ENCODE data around the gene POC1A. TPM values are rescaled to one million over a fixed set of nuclear protein-coding genes. Genes with fewer than 3 reads are reported as not detected.

Gene POC1A
- total and polyA plus RNA-seq, 2 of the 4 experiments (the other 2 are of a cell fraction): 10.6 to 11.5 TPM

DNA sequence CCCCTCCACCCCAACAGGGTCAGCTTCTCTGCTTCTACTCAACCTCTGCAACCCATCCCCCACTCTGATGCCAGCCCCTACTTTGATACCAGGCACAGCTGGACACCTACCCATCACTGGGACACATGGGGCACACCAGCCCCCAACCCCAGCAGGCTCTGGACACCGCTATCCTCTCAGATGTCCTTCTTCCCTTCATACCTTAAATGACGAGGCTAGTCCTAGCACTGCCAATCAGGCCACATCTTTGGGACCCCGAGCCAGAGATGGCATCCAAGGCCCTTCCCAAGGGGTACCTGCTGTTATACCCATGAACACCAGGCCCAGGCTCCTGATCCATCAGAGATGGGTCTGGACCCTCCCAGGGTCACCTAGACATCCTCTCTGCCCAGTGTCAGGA lies 10.6 kb downstream of the POC1A start (continued):
- TF ChIP-seq, protein P1, sequence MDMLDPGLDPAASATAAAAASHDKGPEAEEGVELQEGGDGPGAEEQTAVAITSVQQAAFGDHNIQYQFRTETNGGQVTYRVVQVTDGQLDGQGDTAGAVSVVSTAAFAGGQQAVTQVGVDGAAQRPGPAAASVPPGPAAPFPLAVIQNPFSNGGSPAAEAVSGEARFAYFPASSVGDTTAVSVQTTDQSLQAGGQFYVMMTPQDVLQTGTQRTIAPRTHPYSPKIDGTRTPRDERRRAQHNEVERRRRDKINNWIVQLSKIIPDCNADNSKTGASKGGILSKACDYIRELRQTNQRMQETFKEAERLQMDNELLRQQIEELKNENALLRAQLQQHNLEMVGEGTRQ (IDR thresholded peaks at IDR 0.05; ENCODE audit: low read depth, low read length): no peak
- TF ChIP-seq RAD21 (IDR thresholded peaks at IDR 0.05; ENCODE audit: low read length) (no peak), MAZ (IDR thresholded peaks at IDR 0.05; ENCODE audit: borderline replicate concordance, low read depth, low read length) (no peak), MAFK (IDR thresholded peaks at IDR 0.05; ENCODE audit: low read depth, low read length) (no peak)

DNA sequence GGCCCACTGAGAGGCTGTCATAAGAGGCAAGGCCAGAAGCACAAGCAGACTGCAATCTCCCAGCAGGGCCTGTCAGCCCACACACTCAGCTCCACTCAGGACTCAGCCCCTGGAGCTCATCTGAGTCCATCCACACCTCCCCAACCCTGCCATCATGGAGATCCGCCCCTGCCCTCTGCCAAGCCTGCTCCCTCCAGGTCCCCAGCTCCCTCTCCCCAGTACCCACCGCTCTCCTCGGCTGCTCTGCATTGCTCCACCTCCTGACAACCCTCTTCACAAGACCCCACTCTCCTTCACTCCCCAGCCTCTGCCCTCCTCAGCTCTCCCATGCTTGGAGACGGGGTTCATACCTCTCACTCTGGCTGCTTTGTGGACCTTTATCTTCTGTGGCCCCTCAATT lies 11.1 kb downstream of the POC1A start:
- H4K8ac ChIP-seq (ENCODE audit: low read depth in 2 of 2, low read length in 2 of 2): no peak overlapping the region
- H3K27ac ChIP-seq (ENCODE audit: insufficient read depth, low read length): no peak overlapping the region
- no peaks in the 10 kb centered on the region for H4K20me1 ChIP-seq (ENCODE audit: insufficient read depth, low read length)
- H4K91ac ChIP-seq (ENCODE audit: insufficient read depth, low read depth, low read length): no peak overlapping the region
- peaks cover 5% of the 10 kb centered on the region for H3K36me3 ChIP-seq (ENCODE audit: control insufficient read depth, insufficient read depth, low read length)
- H3K79me1 ChIP-seq (ENCODE audit: low read depth in 1 of 2, low read length in 2 of 2): peaks cover 9 to 31% of the 10 kb centered on the region in 2 experiments
- H3K4ac ChIP-seq (ENCODE audit: low read depth, low read length): no peak overlapping the region
- TF ChIP-seq MAFK (IDR thresholded peaks at IDR 0.05; ENCODE audit: low read depth, low read length) (no peak), RAD21 (IDR thresholded peaks at IDR 0.05; ENCODE audit: low read length) (no peak), NFE2L2 (IDR thresholded peaks at IDR 0.05; ENCODE audit: low read depth, low read length) (no peak), MAZ (IDR thresholded peaks at IDR 0.05; ENCODE audit: borderline replicate concordance, low read depth, low read length) (no peak), MXI1 (IDR thresholded peaks at IDR 0.05; ENCODE audit: borderline replicate concordance, low read depth, low read length) (no peak), POLR2A (IDR thresholded peaks at IDR 0.05; ENCODE audit: low read depth, low read length) (no peak)
- TF ChIP-seq, protein P1 (IDR thresholded peaks at IDR 0.05; ENCODE audit: low read depth, low read length): no peak
- TF ChIP-seq, protein P2, sequence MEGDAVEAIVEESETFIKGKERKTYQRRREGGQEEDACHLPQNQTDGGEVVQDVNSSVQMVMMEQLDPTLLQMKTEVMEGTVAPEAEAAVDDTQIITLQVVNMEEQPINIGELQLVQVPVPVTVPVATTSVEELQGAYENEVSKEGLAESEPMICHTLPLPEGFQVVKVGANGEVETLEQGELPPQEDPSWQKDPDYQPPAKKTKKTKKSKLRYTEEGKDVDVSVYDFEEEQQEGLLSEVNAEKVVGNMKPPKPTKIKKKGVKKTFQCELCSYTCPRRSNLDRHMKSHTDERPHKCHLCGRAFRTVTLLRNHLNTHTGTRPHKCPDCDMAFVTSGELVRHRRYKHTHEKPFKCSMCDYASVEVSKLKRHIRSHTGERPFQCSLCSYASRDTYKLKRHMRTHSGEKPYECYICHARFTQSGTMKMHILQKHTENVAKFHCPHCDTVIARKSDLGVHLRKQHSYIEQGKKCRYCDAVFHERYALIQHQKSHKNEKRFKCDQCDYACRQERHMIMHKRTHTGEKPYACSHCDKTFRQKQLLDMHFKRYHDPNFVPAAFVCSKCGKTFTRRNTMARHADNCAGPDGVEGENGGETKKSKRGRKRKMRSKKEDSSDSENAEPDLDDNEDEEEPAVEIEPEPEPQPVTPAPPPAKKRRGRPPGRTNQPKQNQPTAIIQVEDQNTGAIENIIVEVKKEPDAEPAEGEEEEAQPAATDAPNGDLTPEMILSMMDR (conservative IDR thresholded peaks at IDR 0.05; ENCODE audit: low read depth, low read length): no peak
- TF ChIP-seq, protein P3, sequence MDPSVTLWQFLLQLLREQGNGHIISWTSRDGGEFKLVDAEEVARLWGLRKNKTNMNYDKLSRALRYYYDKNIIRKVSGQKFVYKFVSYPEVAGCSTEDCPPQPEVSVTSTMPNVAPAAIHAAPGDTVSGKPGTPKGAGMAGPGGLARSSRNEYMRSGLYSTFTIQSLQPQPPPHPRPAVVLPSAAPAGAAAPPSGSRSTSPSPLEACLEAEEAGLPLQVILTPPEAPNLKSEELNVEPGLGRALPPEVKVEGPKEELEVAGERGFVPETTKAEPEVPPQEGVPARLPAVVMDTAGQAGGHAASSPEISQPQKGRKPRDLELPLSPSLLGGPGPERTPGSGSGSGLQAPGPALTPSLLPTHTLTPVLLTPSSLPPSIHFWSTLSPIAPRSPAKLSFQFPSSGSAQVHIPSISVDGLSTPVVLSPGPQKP (IDR thresholded peaks at IDR 0.05; ENCODE audit: borderline replicate concordance, low read depth, low read length): no peak
- dilution Hi-C loops (cut with HindIII; ENCODE audit: low sequenced_read_pairs, unreplicated experiment) (no loop called here), in situ Hi-C loops (cut with MboI; ENCODE audit: low sequenced_read_pairs) (no loop called here), intact Hi-C loops (cut with micrococcal nuclease) (loop anchor here (5.0 kb wide), 2 partner anchors 86 to 201 kb away; partner anchors contain the start of genes DUSP7, PARP3 and RRP9)
- H3K14ac ChIP-seq (replicated peaks; ENCODE audit: low read depth, low read length): no peak overlapping the region
- H3K9me1 ChIP-seq (ENCODE audit: insufficient read depth, low read length): 0 out of 2 replicates have a peak, but pooled peaks cover 3% of the 10 kb centered on the region
- no peak overlapping the region for H2BK120ac ChIP-seq (ENCODE audit: low read depth, low read length)
- no peak overlapping the region for H4K5ac ChIP-seq (ENCODE audit: low read depth, low read length)
- no peaks in the 10 kb centered on the region for H3K27me3 ChIP-seq (ENCODE audit: control insufficient read depth, insufficient read depth, low read length)
- H2BK20ac ChIP-seq (ENCODE audit: low read depth, low read length): no peak overlapping the region
- H3K9ac ChIP-seq (ENCODE audit: low read depth, low read length): no peak overlapping the region
- no peak overlapping the region for H2BK5ac ChIP-seq (ENCODE audit: low read depth, low read length, poor library complexity, severe bottlenecking)
- H2AK5ac ChIP-seq (ENCODE audit: low read depth, low read length): no peak overlapping the region
- no peak overlapping the region for H3K56ac ChIP-seq (ENCODE audit: extremely low read depth, insufficient read depth, low read length)
- H3K4me2 ChIP-seq (ENCODE audit: low read depth, low read length): no peak overlapping the region
- H3K23ac ChIP-seq (ENCODE audit: low read depth, low read length): no peak overlapping the region
- 94% methylated on average over 2 of the region's 4 CpGs; no CpG with 5 or more reads in 1 of the 2 experiments for WGBS, 2 experiments (ENCODE audit: extremely low coverage in 2 of 2, insufficient read length in 1 of 2)
- BruUV-seq (replicated peaks): no TSS peak
- DNase-seq (no peak), ATAC-seq (ENCODE audit: low read depth) (no peak)
- H2AK9ac ChIP-seq (replicated peaks; ENCODE audit: low read depth, low read length, poor library complexity): no peak overlapping the region
- ChIA-PET POLR2A (ENCODE audit: unreplicated experiment) (interaction anchor here (0.6 kb wide), 1 partner anchor 86 kb away, joined by 3 read pairs; no protein-coding TSS in a partner anchor), CTCF (interaction anchor here (1.3 kb wide), 1 partner anchor 142 kb away, joined by 5 read pairs; no protein-coding TSS in a partner anchor)
- H3K4me1 ChIP-seq (ENCODE audit: control insufficient read depth, insufficient read depth, low read length): peaks cover 5% of the 10 kb centered on the region
- no peak overlapping the region for H3K4me3 ChIP-seq (ENCODE audit: insufficient read depth, low read depth, low read length)
- H3K9me3 ChIP-seq (ENCODE audit: control insufficient read depth, insufficient read depth, low read length): no peaks in the 10 kb centered on the region
- no peak overlapping the region for H3K18ac ChIP-seq (ENCODE audit: low read depth, low read length)
- H2BK15ac ChIP-seq (ENCODE audit: low read depth, low read length): no peak overlapping the region
- no peak overlapping the region for H2AFZ ChIP-seq (replicated peaks; ENCODE audit: low read length, poor library complexity)

Data from IMR-90 (cell line).